ENCODE measurements around the gene PPM1N. TPM values are rescaled to one million over a fixed set of nuclear protein-coding genes. Genes with fewer than 3 reads are reported as not detected.

PPM1N gene
- total and polyA plus RNA-seq, 2 of the 4 experiments (the other 2 are of a cell fraction): 0.90 to 1.6 TPM

DNA sequence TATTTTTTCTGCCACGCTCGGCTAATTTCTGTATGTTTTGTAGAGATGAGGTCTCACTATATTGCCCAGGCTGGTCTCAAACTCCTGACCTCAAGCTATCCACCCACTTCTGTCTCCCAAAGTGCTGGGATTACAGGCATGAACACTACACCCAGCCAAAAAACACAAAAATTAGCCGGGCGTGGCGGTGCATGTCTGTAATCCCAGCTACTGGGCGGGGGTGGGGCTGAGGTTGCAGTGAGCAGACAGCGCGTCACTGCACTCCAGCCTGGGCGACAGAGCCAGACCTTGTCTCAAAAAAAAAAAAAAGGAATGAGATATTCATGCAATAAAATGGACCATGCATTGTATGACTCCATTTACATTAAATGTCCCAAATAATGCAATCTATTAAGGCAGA lies 41.2 kb downstream of the PPM1N start:
- no peaks in the 10 kb centered on the region for H3K79me1 ChIP-seq (ENCODE audit: low read depth in 1 of 2, low read length in 2 of 2)
- H3K4me2 ChIP-seq (ENCODE audit: low read depth, low read length): no peak overlapping the region
- no TSS peak for BruUV-seq (replicated peaks)
- WGBS, 2 experiments (ENCODE audit: extremely low coverage in 2 of 2, insufficient read length in 1 of 2): no CpG with 5 or more reads among the region's 9 CpGs
- no peak overlapping the region for H2AK5ac ChIP-seq (ENCODE audit: low read depth, low read length)
- no peak overlapping the region for H3K4ac ChIP-seq (ENCODE audit: low read depth, low read length)
- no peak overlapping the region for H2AK9ac ChIP-seq (replicated peaks; ENCODE audit: low read depth, low read length, poor library complexity)
- in situ Hi-C loops (cut with MboI; ENCODE audit: low sequenced_read_pairs) (no loop called here), intact Hi-C loops (cut with micrococcal nuclease) (no loop called here), dilution Hi-C loops (cut with HindIII; ENCODE audit: low sequenced_read_pairs, unreplicated experiment) (no loop called here)
- H3K23ac ChIP-seq (ENCODE audit: low read depth, low read length): no peak overlapping the region
- ATAC-seq (ENCODE audit: low read depth): no peak
- ChIA-PET CTCF (no interaction called here), POLR2A (ENCODE audit: unreplicated experiment) (no interaction called here)
- H3K9ac ChIP-seq (ENCODE audit: low read depth, low read length): no peak overlapping the region
- no peak overlapping the region for H3K18ac ChIP-seq (ENCODE audit: low read depth, low read length)
- H3K36me3 ChIP-seq (ENCODE audit: control insufficient read depth, insufficient read depth, low read length): no peaks in the 10 kb centered on the region
- no peaks in the 10 kb centered on the region for H3K27me3 ChIP-seq (ENCODE audit: control insufficient read depth, insufficient read depth, low read length)
- no peak for TF ChIP-seq MXI1 (IDR thresholded peaks at IDR 0.05; ENCODE audit: borderline replicate concordance, low read depth, low read length)
- TF ChIP-seq ELK1 (IDR thresholded peaks at IDR 0.05; ENCODE audit: borderline replicate concordance, low read depth, low read length): no peak
- TF ChIP-seq MAFK (IDR thresholded peaks at IDR 0.05; ENCODE audit: low read depth, low read length): no peak
- TF ChIP-seq CTCF (conservative IDR thresholded peaks at IDR 0.05; ENCODE audit: low read depth, low read length): no peak
- TF ChIP-seq RFX5 (IDR thresholded peaks at IDR 0.05; ENCODE audit: low read depth, low read length): no peak
- no peak for TF ChIP-seq POLR2A (IDR thresholded peaks at IDR 0.05; ENCODE audit: low read depth, low read length)
- TF ChIP-seq NFE2L2 (IDR thresholded peaks at IDR 0.05; ENCODE audit: low read depth, low read length): no peak
- no peak for TF ChIP-seq CEBPB (IDR thresholded peaks at IDR 0.05; ENCODE audit: low read depth, low read length)
- no peak for TF ChIP-seq BHLHE40 (IDR thresholded peaks at IDR 0.05; ENCODE audit: low read depth, low read length)
- TF ChIP-seq RAD21 (IDR thresholded peaks at IDR 0.05; ENCODE audit: low read length): no peak
- no peak for TF ChIP-seq SMC3 (IDR thresholded peaks at IDR 0.05; ENCODE audit: low read depth, low read length)
- no peak for TF ChIP-seq CHD1 (IDR thresholded peaks at IDR 0.05; ENCODE audit: low read depth, low read length)
- no peak for TF ChIP-seq USF2 (IDR thresholded peaks at IDR 0.05; ENCODE audit: low read depth, low read length)
- no peak for TF ChIP-seq FOS (IDR thresholded peaks at IDR 0.05; ENCODE audit: low read depth, low read length)
- no peak for TF ChIP-seq RCOR1 (IDR thresholded peaks at IDR 0.05; ENCODE audit: insufficient replicate concordance, low read length)
- TF ChIP-seq MAZ (IDR thresholded peaks at IDR 0.05; ENCODE audit: borderline replicate concordance, low read depth, low read length): no peak
- no peak overlapping the region for H2BK20ac ChIP-seq (ENCODE audit: low read depth, low read length)
- no peak overlapping the region for H2BK15ac ChIP-seq (ENCODE audit: low read depth, low read length)
- no peak overlapping the region for H4K5ac ChIP-seq (ENCODE audit: low read depth, low read length)
- no peak overlapping the region for H3K27ac ChIP-seq (ENCODE audit: insufficient read depth, low read length)
- no peak overlapping the region for H4K91ac ChIP-seq (ENCODE audit: insufficient read depth, low read depth, low read length)
- H2BK120ac ChIP-seq (ENCODE audit: low read depth, low read length): no peak overlapping the region
- H3K4me3 ChIP-seq (ENCODE audit: insufficient read depth, low read depth, low read length): no peak overlapping the region
- no peak for DNase-seq
- no peak overlapping the region for H3K56ac ChIP-seq (ENCODE audit: extremely low read depth, insufficient read depth, low read length)
- H2BK5ac ChIP-seq (ENCODE audit: low read depth, low read length, poor library complexity, severe bottlenecking): no peak overlapping the region
- no peaks in the 10 kb centered on the region; the same call in 1 of the 2 replicates for H3K9me3 ChIP-seq (ENCODE audit: control insufficient read depth, insufficient read depth, low read length)
- H3K14ac ChIP-seq (replicated peaks; ENCODE audit: low read depth, low read length): no peak overlapping the region
- no peak overlapping the region for H2AFZ ChIP-seq (replicated peaks; ENCODE audit: low read length, poor library complexity)
- no peak overlapping the region for H4K8ac ChIP-seq (ENCODE audit: low read depth in 2 of 2, low read length in 2 of 2)
- H4K20me1 ChIP-seq (ENCODE audit: insufficient read depth, low read length): no peaks in the 10 kb centered on the region
- no peaks in the 10 kb centered on the region for H3K9me1 ChIP-seq (ENCODE audit: insufficient read depth, low read length)
- H3K4me1 ChIP-seq (ENCODE audit: control insufficient read depth, insufficient read depth, low read length): no peaks in the 10 kb centered on the region
